Thoracic aorta (tissue), 2 donors: Measurements from ENCODE around the gene IL17REL. TPM values are rescaled to one million over a fixed set of nuclear protein-coding genes. Genes with fewer than 3 reads are reported as not detected.

ENCODE experiments used
- ATAC-seq: fragments of 150-250 bp; one replicate; pipeline ENCODE4 v1.8.0; 2017; ENCODE audit warnings: low read depth; ENCODE audit not compliant: insufficient number of reproducible peaks, low FRiP score
- DNase-seq: peaks from one replicate; pipeline ENCODE4 v3.0.0-alpha.2; 2020; ENCODE audit warnings: low spot score
- H3K27ac ChIP-seq, 2 donors: fragments of 200-600 bp; sonication (generic); 1 replicate in 1 of 2; 2 replicates in 1 of 2; pipeline ENCODE4 v1.5.1; 2016; ENCODE audit warnings: mild to moderate bottlenecking in 2 of 2, moderate library complexity in 2 of 2
- H3K27me3 ChIP-seq: fragments of 200-600 bp; sonication (generic); replicated peaks from 2 replicates; pipeline ENCODE4 v1.6.0; 2016; ENCODE audit warnings: mild to moderate bottlenecking; ENCODE audit not compliant: insufficient read depth
- H3K36me3 ChIP-seq: fragments of 200-600 bp; sonication (generic); one replicate; pipeline ENCODE4 v1.5.1; 2016
- H3K4me1 ChIP-seq, 2 donors: fragments of 200-600 bp; sonication (generic); 1 replicate in 1 of 2; 2 replicates in 1 of 2; pipeline versions ENCODE4 v1.5.1 to v1.6.0; 2016; ENCODE audit warnings: low read depth in 2 of 2, mild to moderate bottlenecking in 1 of 2; ENCODE audit not compliant: control insufficient read depth in 1 of 2
- H3K4me3 ChIP-seq: fragments of 200-600 bp; sonication (generic); 2 replicates; pipeline ENCODE4 v1.5.1; 2016; ENCODE audit warnings: mild to moderate bottlenecking
- H3K9me3 ChIP-seq: fragments of 200-600 bp; sonication (generic); 2 replicates; pipeline ENCODE4 v1.5.1; 2016
- total RNA-seq, 2 donors: library from RNA; depleted of rRNA; stranded (reverse); fragments of >200 nt; gene quantifications; one replicate each; pipeline versions ENCODE4 v1.1.0 to v1.2.3, GENCODE V29; 2016
- TF ChIP-seq, protein P1 (sequence below): fragments of 200-600 bp; sonication (generic); IDR thresholded peaks from one replicate; pipeline ENCODE4 v1.5.1; 2019; ENCODE audit warnings: antibody characterized with exemption

Gene IL17REL
- total RNA-seq, 2 donors from 2014 or later = not detected

DNA sequence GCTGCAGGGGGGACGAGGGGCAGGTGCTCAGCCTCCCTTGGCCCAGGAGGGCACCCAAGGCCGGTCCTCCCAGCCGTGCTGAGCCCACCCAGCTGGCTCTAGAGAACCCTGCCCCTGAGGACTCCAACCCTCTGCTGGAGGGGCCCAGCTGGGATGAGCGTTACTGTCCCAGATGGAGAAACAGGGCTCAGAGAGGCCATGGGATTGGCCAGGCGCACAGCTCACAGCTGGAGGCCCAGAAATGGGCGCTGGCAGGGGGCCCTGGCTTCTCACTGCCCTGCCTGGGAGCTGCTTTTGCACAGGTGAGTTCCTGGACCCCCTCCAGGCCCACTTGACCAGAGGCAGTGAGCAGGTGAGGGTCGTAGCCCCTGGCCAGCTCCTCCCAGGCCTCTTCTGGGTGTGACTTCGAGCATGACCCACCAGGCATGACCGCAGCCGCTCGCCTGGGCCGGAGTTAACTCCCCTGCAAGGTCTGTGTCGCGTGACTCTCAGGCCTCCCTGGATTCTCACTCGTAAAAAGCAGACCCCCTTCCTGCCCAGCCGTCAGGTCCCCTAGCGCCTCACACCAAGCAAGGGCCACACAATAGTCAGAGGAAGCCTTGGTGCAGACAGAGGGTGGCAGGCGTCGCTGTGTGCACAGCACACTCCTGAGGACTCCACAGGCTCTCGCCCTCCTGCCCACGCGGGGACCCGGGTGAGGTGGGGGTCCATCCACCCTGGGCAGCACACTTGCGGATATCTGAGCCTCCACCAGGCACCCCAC, 19.7 kb upstream of the IL17REL start:
- H3K4me1 ChIP-seq = peaks cover 0 to 8% of the 10 kb centered on the region in 2 donors
- no peak for DNase-seq
- H3K27me3 ChIP-seq = no peaks in the 10 kb centered on the region
- no peaks in the 10 kb centered on the region for H3K9me3 ChIP-seq
- no peaks in the 10 kb centered on the region for H3K36me3 ChIP-seq
- TF ChIP-seq, protein P1, sequence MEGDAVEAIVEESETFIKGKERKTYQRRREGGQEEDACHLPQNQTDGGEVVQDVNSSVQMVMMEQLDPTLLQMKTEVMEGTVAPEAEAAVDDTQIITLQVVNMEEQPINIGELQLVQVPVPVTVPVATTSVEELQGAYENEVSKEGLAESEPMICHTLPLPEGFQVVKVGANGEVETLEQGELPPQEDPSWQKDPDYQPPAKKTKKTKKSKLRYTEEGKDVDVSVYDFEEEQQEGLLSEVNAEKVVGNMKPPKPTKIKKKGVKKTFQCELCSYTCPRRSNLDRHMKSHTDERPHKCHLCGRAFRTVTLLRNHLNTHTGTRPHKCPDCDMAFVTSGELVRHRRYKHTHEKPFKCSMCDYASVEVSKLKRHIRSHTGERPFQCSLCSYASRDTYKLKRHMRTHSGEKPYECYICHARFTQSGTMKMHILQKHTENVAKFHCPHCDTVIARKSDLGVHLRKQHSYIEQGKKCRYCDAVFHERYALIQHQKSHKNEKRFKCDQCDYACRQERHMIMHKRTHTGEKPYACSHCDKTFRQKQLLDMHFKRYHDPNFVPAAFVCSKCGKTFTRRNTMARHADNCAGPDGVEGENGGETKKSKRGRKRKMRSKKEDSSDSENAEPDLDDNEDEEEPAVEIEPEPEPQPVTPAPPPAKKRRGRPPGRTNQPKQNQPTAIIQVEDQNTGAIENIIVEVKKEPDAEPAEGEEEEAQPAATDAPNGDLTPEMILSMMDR = no peak
- ATAC-seq = no peak
- no peak overlapping the region for H3K27ac ChIP-seq
- H3K4me3 ChIP-seq = no peak overlapping the region

DNA sequence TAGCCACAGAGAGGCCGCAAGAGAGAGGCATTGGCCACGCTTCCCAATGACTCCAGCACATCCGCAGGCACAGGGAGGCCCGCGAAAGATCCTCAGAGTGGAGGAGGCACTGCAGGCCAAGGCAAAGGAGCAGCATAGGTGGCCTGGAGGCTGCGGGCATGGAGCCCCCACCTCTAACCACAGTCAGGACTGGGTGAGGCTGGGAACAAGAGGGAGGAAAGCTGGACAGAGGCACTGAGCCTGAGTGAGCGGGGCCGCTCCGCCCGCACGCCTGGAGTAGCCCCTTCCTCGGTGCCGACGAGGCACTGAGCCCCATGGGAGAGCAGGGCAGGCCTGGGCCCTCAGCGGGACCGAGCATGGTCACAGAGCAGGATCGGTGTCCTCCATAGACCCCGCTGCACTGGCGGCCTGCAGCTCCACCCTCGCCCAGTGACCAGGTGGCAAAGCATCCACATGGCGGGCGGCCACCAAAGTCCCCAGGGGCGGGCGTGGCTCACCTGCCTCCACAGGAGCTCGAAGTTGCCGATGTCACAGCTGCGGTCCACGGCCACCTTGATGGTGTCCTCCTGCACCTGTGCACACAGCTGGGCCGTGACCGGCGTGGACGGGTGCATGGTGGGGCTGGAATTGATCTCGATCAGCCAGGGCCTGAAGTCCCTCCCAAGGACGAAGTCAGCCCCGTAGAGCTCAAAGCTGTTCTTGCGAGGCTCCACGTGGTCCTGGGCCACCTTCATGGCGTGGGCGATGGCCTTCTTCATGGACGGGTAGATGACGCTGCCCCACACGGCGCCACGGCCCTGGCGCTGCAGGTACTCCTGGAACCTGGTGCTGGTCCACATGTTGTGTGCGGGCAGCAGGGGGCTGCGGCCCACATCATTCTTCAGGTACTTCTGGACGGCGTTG, 18.9 kb upstream of the IL17REL start:
- DNase-seq (no peak), ATAC-seq (no peak)
- H3K27me3 ChIP-seq = no peaks in the 10 kb centered on the region
- H3K9me3 ChIP-seq = no peaks in the 10 kb centered on the region
- H3K36me3 ChIP-seq = no peaks in the 10 kb centered on the region
- H3K4me3 ChIP-seq = no peak overlapping the region
- TF ChIP-seq, protein P1 = no peak
- H3K27ac ChIP-seq = no peak overlapping the region
- peaks cover 0 to 8% of the 10 kb centered on the region in 2 donors for H3K4me1 ChIP-seq

DNA sequence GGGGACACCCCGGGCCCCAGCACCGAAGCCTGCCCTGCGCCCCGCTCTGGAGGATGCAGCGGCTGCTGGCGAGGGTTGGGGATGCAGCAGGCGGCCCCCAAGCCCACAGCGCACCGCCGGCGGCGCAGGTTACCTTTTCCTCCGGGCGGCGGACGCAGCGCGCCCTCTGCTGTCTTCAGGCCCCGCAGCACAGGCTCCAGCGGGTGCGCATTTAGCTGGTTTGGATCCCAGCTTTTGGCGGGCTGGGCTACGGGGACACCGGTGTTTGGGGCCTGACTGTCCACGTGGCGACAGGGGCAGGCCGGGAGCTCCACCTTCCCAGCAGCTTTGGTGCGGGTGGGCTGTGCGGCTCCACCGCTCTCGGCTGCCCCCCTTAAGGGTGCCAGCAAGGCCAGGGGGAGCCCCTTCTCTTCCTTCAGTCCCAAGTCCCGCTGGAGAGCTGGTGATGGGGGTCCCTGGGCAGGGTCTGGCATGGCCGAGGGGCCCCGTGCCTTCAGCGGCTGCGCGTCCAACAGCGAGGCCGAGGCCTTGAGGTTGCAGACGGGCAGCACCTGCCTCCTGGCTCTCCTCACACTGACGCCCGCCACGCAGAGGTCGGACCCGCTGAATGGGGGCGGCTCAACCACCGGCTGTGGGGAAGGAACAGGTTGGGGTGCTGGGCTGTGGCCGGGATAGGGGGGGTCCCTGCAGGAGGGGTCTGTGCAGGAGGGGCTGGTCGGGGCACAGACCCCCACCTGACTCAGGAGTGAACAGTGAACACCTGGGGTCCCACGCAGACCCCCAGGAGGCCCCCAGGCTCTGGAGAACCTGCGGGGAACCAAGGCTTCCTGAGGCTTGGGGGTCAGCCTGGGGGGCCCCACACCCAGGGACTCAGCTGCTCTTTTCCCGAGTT, 18.0 kb upstream of the IL17REL start:
- TF ChIP-seq, protein P1 = peak; percentile 84
- Histone ChIP-seq H3K27me3 (no peaks in the 10 kb centered on the region), H3K36me3 (no peaks in the 10 kb centered on the region), H3K4me3 (peak overlapping the region; percentile 47), H3K27ac (no peak overlapping the region), H3K9me3 (no peaks in the 10 kb centered on the region), H3K4me1 (peaks cover 0 to 8% of the 10 kb centered on the region in 2 donors)
- ATAC-seq = no peak
- DNase-seq = no peak

DNA sequence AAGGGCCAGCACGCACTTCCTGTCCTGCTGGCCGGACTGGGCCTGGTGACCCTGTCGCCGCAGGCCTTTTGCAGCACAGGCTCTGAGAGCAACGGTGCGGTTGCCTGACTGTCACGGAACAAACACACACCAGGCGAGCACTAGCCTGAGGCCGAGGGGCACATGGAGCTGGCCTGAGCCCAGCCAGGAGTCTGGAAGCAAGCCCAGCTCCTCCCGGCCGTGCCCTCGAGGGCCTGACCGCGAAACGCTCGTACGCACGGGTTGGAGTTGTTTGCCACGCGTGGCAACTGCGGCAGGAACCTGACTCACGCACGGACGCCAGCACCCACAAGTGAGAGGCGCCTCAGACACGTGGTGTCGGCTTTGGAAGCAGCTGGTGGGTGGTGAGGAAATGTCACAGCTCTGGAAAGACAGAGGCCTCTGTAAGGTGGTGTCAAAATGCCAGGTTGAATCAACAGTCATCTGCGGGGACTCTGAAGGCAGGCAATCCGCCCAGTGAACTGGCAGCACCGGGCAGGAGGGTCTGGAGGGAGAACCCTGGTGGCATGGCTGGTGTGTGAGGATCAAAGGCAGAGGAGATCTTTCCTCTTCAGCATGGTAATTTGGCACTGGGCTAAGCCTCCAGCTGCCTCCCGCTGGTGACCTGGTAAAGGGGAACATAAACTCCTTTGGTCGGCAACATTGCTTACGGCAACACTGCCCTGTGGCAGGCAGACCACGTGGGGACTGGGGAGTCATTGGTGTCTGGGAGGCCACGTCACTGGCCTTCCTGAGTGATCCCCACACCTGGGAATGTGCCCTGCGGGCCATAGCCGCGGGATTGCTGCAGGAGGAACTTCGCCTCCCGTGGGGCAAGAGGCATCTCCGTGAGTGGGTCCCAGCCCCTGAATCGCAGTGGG, 15.3 kb upstream of the IL17REL start:
- DNase-seq = no peak
- TF ChIP-seq, protein P1 = no peak
- no peak for ATAC-seq
- Histone ChIP-seq H3K27ac (no peak overlapping the region), H3K4me3 (no peak overlapping the region), H3K4me1 (peaks cover 0 to 8% of the 10 kb centered on the region in 2 donors), H3K36me3 (no peaks in the 10 kb centered on the region), H3K9me3 (no peaks in the 10 kb centered on the region), H3K27me3 (no peaks in the 10 kb centered on the region)
